HG02623 (cell line): ENCODE measurements around the gene KIF3B.
"Not testable (repeated sequence)": the region's sequence is repeated elsewhere in the genome, so short reads cannot be mapped to it uniquely, and the experiment has no call there.

ENCODE experiments used
- ATAC-seq: cut with Tn5 transposase; IDR thresholded peaks from one replicate; pipeline ENCODE4 v1.9.1; 2021; ENCODE audit warnings: moderate library complexity; ENCODE audit not compliant: unreplicated experiment

KIF3B gene

GRCh38 chr20:32355417-32355841 is 78.0 kb downstream of the KIF3B start:
- no peak for ATAC-seq

- ATAC-seq: not testable (repeated sequence)
These were observed 78.6 kb downstream of the KIF3B start for GRCh38 chr20:32355907-32356621.

GRCh38 chr20:32356622-32357374 is 79.3 kb downstream of the KIF3B start:
- ATAC-seq: no peak

- no peak for ATAC-seq
These were observed 80.0 kb downstream of the KIF3B start for GRCh38 chr20:32357375-32357868.

- ATAC-seq: peak; percentile 70
These were observed 80.6 kb downstream of the KIF3B start, which contains the start of gene ASXL1 for GRCh38 chr20:32357869-32358631. TSS of gene ASXL1 (plus strand) at chr20:32358331. CDS start at chr20:32358776, 445 bp downstream.

GRCh38 chr20:32358632-32358882 is 81.1 kb downstream of the KIF3B start:
- no peak for ATAC-seq

- ATAC-seq: peak; percentile 20
These were observed 81.6 kb downstream of the KIF3B start for GRCh38 chr20:32358883-32359632.

- no peak for ATAC-seq
These were observed 82.3 kb downstream of the KIF3B start for GRCh38 chr20:32359633-32360332.

GRCh38 chr20:32360333-32360634 is 82.8 kb downstream of the KIF3B start:
- ATAC-seq: no peak

GRCh38 chr20:32362901-32363364 is 85.5 kb downstream of the KIF3B start:
- ATAC-seq: no peak

GRCh38 chr20:32363492-32363891 is 86.0 kb downstream of the KIF3B start:
- no peak for ATAC-seq

GRCh38 chr20:32364554-32365208 is 87.2 kb downstream of the KIF3B start:
- ATAC-seq: no peak

GRCh38 chr20:32365564-32365963 is 88.1 kb downstream of the KIF3B start:
- no peak for ATAC-seq

- ATAC-seq: peak; percentile 40
These were observed 88.9 kb downstream of the KIF3B start for GRCh38 chr20:32366380-32366779.

- no peak for ATAC-seq
These were observed 90.9 kb downstream of the KIF3B start for GRCh38 chr20:32368323-32368722.

GRCh38 chr20:32368925-32369324 is 91.5 kb downstream of the KIF3B start:
- ATAC-seq: peak; percentile 41

- ATAC-seq: no peak
These were observed 93.4 kb downstream of the KIF3B start for GRCh38 chr20:32370897-32371296.

- ATAC-seq: no peak
These were observed 101.0 kb downstream of the KIF3B start for GRCh38 chr20:32378461-32378860.

- not testable (repeated sequence) for ATAC-seq
These were observed 102.6 kb downstream of the KIF3B start for GRCh38 chr20:32380037-32380436.

- no peak for ATAC-seq
These were observed 103.3 kb downstream of the KIF3B start for GRCh38 chr20:32380745-32381144.
